GM19043 (cell line): ENCODE measurements around the gene INTS11.

Experiments
- ATAC-seq: cut with Tn5 transposase; IDR thresholded peaks from one replicate; pipeline ENCODE4 v1.9.1; 2021; ENCODE audit warnings: low read depth; ENCODE audit not compliant: unreplicated experiment

The INTS11 gene

GRCh38 chr1:1303736-1304135 lies 20.7 kb downstream of the INTS11 start:
- ATAC-seq, result no peak

- no peak for ATAC-seq
These were observed 21.4 kb downstream of the INTS11 start for GRCh38 chr1:1302951-1303509.

GRCh38 chr1:1302006-1302430 lies 22.4 kb downstream of the INTS11 start:
- no peak for ATAC-seq

GRCh38 chr1:1300352-1300739 lies 24.1 kb downstream of the INTS11 start:
- no peak for ATAC-seq

GRCh38 chr1:1299686-1300351 lies 24.6 kb downstream of the INTS11 start:
- ATAC-seq, result no peak

- no peak for ATAC-seq
These were observed 25.4 kb downstream of the INTS11 start for GRCh38 chr1:1298861-1299685.

- no peak for ATAC-seq
These were observed 26.5 kb downstream of the INTS11 start for GRCh38 chr1:1297802-1298424.

- ATAC-seq, result no peak
These were observed 28.1 kb downstream of the INTS11 start for GRCh38 chr1:1296070-1297061.

- no peak for ATAC-seq
These were observed 29.1 kb downstream of the INTS11 start for GRCh38 chr1:1295154-1295923.

- ATAC-seq, result no peak
These were observed 30.1 kb downstream of the INTS11 start for GRCh38 chr1:1294250-1294890.

- ATAC-seq, result no peak
These were observed 30.9 kb downstream of the INTS11 start for GRCh38 chr1:1293263-1294249.

- ATAC-seq, result no peak
These were observed 31.6 kb downstream of the INTS11 start for GRCh38 chr1:1292851-1293250.

GRCh38 chr1:1292442-1292779 lies 32.0 kb downstream of the INTS11 start:
- no peak for ATAC-seq

- ATAC-seq, result no peak
These were observed 32.7 kb downstream of the INTS11 start for GRCh38 chr1:1291548-1292441.

- no peak for ATAC-seq
These were observed 33.4 kb downstream of the INTS11 start for GRCh38 chr1:1291023-1291528.

- ATAC-seq, result no peak
These were observed 34.2 kb downstream of the INTS11 start for GRCh38 chr1:1290238-1290731.
